ENCODE results near the gene PDZD2.

The PDZD2 gene

DNA sequence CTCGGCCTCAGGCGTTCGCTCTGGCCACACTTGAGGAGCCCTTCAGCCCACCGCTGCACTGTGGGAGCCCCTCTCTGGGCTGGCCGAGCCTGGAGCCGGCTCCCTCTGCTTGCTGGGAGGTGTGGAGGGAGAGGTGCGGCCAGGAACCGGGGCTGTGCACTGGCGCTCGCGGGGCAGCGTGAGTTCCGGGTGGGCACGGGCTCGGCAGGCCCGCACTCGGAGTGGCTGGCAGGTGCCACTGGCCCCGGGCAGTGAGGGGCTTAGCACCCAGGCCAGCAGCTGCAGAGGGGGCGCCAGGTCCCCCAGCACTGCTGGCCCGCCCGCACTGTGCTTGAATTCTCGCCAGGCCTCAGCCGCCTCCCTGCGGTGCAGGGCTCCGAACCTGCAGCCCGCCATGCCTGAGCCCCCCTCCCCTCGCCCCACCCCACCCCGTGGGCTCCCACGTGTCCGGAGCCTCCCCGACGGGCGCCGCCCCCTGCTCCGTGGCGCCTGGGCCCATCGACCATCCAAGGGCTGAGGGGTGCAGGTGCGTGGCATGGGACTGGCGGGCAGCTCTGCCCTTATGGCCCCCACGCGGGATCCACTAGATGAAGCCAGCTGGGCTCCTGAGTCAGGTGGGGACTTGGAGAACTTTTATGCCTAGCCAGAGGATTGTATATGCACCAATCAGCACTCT lies 138.2 kb downstream of the PDZD2 start:
- no peak overlapping the region for H3K27ac ChIP-seq (ENCODE audit: low read depth, low read length)
- no peak overlapping the region for H3K4me3 ChIP-seq (ENCODE audit: low read depth in 1 of 2, low read length in 2 of 2)
- H3K27me3 ChIP-seq (ENCODE audit: control insufficient read depth in 1 of 2, insufficient read depth in 2 of 2, low read length in 2 of 2), result no peaks in the 10 kb centered on the region
- peaks cover 5% of the 10 kb centered on the region for H3K4me1 ChIP-seq (ENCODE audit: insufficient read depth, low read length)
- no peaks in the 10 kb centered on the region for H3K36me3 ChIP-seq (ENCODE audit: insufficient read depth, low read length)
- H3K9me3 ChIP-seq (ENCODE audit: low read length), result no peaks in the 10 kb centered on the region
- H3K9ac ChIP-seq (ENCODE audit: low read length), result no peak overlapping the region

DNA sequence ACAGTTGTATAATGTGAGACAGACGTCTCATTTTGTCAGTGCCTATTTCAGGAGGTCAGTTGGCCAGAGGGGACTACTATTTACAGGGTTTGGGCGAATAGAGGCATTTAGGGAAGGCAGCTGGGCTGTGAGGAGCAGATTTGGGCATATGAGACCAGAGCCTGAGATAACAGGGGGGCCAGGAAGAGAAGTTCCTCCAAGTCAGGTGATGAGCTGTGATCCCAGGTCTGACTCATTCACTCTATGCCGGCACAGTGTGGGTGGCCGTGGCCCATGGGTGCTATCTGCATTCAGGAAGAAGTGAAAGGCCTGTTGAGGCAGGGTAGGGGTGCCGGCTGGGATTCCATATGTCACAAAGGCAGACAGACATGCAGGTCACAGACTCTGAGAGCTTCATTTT lies 142.8 kb downstream of the PDZD2 start:
- Histone ChIP-seq H3K9me3 (ENCODE audit: low read length) (no peaks in the 10 kb centered on the region), H3K27ac (ENCODE audit: low read depth, low read length) (no peak overlapping the region), H3K4me3 (ENCODE audit: low read depth in 1 of 2, low read length in 2 of 2) (no peak overlapping the region), H3K4me1 (ENCODE audit: insufficient read depth, low read length) (no peaks in the 10 kb centered on the region), H3K36me3 (ENCODE audit: insufficient read depth, low read length) (no peaks in the 10 kb centered on the region), H3K9ac (ENCODE audit: low read length) (no peak overlapping the region), H3K27me3 (ENCODE audit: control insufficient read depth in 1 of 2, insufficient read depth in 2 of 2, low read length in 2 of 2) (no peaks in the 10 kb centered on the region)

DNA sequence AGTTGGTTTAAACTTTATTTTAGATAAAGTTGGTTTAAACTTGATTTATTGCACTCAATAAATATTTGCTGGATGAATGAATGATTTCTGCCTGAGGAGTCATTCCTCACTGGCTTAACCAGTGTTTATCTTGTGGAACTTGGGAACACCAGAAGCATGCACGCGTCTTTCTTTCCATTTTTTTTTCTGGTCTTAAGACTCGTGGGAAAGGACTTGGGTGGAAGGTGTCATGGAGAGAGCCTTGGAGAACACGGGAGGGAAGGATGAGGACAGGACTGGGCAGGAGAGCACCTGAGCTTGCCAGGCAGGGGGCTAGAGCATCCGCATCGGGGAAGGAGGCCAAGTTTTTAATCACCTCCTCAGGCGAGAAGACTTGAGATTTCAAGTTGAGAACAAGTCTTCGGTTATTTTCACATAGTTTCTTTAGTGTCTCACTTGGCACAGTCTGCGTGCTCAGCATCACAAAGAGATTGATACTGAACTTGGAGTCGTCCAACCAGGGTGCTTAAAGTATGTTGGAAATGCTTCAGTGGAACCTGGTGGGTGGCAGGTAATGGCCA lies 144.2 kb downstream of the PDZD2 start:
- Histone ChIP-seq H3K9ac (ENCODE audit: low read length) (no peak overlapping the region), H3K4me1 (ENCODE audit: insufficient read depth, low read length) (no peaks in the 10 kb centered on the region)

DNA sequence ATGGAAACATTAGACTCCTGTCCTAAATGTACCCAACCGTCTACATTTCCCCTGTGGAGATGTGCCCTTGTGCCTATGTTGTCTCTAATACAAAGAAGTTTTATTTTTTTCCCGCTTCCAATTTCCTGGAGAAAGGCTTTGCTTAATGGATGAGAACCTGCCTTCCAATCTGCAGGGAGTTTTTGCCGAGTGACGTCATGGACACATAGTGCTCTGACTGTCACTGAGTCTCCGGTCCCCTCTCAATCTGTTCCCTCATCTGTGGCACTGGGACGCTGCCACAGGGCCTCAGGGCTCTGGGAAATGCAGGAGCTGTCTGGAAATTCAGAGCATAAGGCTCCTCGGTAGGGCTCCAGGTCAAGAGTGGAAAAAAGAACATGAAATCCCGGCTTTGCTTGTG lies 144.8 kb downstream of the PDZD2 start:
- no peak overlapping the region for H3K9ac ChIP-seq (ENCODE audit: low read length)
- no peaks in the 10 kb centered on the region for H3K9me3 ChIP-seq (ENCODE audit: low read length)
- no peaks in the 10 kb centered on the region for H3K27me3 ChIP-seq (ENCODE audit: control insufficient read depth in 1 of 2, insufficient read depth in 2 of 2, low read length in 2 of 2)
- no peak overlapping the region for H3K27ac ChIP-seq (ENCODE audit: low read depth, low read length)
- H3K4me1 ChIP-seq (ENCODE audit: insufficient read depth, low read length), result no peaks in the 10 kb centered on the region
- no peaks in the 10 kb centered on the region for H3K36me3 ChIP-seq (ENCODE audit: insufficient read depth, low read length)
- H3K4me3 ChIP-seq (ENCODE audit: low read depth in 1 of 2, low read length in 2 of 2), result no peak overlapping the region

More for the DNA sequence above, 144.2 kb downstream of the PDZD2 start:
- Histone ChIP-seq H3K36me3 (ENCODE audit: insufficient read depth, low read length) (no peaks in the 10 kb centered on the region), H3K4me3 (ENCODE audit: low read depth in 1 of 2, low read length in 2 of 2) (no peak overlapping the region), H3K9me3 (ENCODE audit: low read length) (no peaks in the 10 kb centered on the region), H3K27ac (ENCODE audit: low read depth, low read length) (no peak overlapping the region), H3K27me3 (ENCODE audit: control insufficient read depth in 1 of 2, insufficient read depth in 2 of 2, low read length in 2 of 2) (no peaks in the 10 kb centered on the region)

DNA sequence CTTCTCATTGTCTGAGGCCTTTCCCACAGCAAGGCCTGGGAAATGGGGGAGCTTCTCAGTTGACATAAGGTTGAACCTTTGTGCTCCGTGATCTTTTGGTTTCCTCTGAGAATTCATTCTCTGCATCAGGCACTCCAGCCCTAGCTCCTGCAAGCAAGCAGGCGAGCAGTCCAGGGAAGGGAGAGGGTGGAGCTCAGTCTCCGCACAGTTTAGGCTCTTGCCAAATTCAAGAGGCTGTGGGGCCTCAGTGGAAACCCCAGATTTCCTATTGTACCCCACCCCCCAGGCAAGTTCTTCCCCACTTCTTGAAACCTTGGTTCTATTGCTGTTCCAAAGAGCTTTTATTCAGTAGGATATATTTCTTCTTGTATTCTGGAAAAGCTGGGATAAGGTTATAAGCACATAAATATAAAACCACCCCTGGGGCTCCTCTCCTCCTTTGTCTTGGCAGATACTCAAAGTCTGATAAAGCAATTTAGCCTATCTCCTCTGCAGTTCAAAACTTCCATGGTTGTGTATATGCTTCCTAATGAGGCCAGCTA lies 147.2 kb downstream of the PDZD2 start:
- Histone ChIP-seq H3K4me1 (ENCODE audit: insufficient read depth, low read length) (no peaks in the 10 kb centered on the region), H3K9ac (ENCODE audit: low read length) (no peak overlapping the region), H3K9me3 (ENCODE audit: low read length) (no peaks in the 10 kb centered on the region), H3K36me3 (ENCODE audit: insufficient read depth, low read length) (no peaks in the 10 kb centered on the region), H3K27me3 (ENCODE audit: control insufficient read depth in 1 of 2, insufficient read depth in 2 of 2, low read length in 2 of 2) (no peaks in the 10 kb centered on the region), H3K4me3 (ENCODE audit: low read depth in 1 of 2, low read length in 2 of 2) (no peak overlapping the region), H3K27ac (ENCODE audit: low read depth, low read length) (no peak overlapping the region)

DNA sequence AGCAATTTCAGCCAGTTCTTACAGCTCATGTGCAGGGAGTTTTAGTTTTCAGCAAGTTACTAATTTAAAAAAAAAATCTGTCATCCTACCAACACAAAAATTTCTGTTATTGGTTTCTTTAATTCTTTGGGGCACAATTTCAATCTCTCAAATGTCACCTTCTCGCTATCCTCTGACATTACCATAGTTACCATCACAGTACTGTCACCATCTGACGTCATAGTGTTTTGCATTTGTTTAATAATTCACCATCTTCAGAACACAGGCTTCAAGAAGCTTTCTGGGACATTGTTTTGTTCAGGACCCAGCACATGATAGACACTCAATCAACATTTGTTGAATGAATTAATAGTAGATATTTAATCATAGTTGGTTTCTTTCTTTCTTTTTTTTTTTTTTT lies 155.1 kb downstream of the PDZD2 start:
- Histone ChIP-seq H3K36me3 (ENCODE audit: insufficient read depth, low read length) (no peaks in the 10 kb centered on the region), H3K27ac (ENCODE audit: low read depth, low read length) (no peak overlapping the region), H3K4me3 (ENCODE audit: low read depth in 1 of 2, low read length in 2 of 2) (no peak overlapping the region), H3K27me3 (ENCODE audit: control insufficient read depth in 1 of 2, insufficient read depth in 2 of 2, low read length in 2 of 2) (no peaks in the 10 kb centered on the region), H3K4me1 (ENCODE audit: insufficient read depth, low read length) (no peaks in the 10 kb centered on the region), H3K9me3 (ENCODE audit: low read length) (no peaks in the 10 kb centered on the region), H3K9ac (ENCODE audit: low read length) (no peak overlapping the region)

DNA sequence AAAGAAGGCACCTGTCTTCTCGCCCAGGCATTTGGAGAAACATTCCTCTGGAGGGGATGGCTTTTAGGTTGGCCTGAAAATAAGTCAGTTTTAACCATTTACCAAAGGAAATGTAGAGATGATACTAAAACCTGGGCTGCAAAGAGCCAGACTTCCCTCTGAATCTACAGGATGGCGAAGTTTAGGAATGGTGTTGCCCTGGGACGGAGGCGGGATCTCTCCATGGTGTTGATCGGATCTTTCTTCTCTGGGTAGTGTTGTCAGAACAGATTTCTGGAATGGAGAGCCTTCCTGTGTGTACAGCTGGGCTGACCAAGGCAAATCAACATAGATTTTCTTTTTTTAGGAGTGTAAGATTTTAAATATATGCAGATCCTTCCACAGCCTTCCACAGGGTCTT lies 159.2 kb downstream of the PDZD2 start:
- H3K27me3 ChIP-seq (ENCODE audit: control insufficient read depth in 1 of 2, insufficient read depth in 2 of 2, low read length in 2 of 2), result no peaks in the 10 kb centered on the region

DNA sequence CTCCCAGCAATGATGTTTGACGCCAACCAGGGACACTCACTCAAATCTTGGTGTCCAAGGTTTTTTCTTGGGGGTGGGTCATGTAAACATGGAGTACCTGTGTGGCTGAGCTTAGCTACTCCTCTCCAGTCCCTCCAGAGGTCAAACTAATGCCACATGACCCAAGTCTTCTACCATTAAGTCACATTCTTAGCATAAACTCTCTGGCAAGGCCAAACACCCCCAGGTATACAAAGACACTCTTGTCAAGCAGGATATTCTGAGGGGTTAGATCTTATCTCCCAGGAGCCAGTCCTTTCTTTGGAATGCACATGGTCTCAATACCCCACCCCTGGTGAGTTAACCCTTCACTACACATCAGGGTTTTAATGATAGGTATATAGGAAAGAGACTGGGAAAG lies 161.4 kb downstream of the PDZD2 start:
- no peaks in the 10 kb centered on the region for H3K36me3 ChIP-seq (ENCODE audit: insufficient read depth, low read length)
- no peak overlapping the region for H3K9ac ChIP-seq (ENCODE audit: low read length)
- H3K9me3 ChIP-seq (ENCODE audit: low read length), result no peaks in the 10 kb centered on the region
- H3K4me1 ChIP-seq (ENCODE audit: insufficient read depth, low read length), result no peaks in the 10 kb centered on the region
- no peaks in the 10 kb centered on the region for H3K27me3 ChIP-seq (ENCODE audit: control insufficient read depth in 1 of 2, insufficient read depth in 2 of 2, low read length in 2 of 2)
- H3K4me3 ChIP-seq (ENCODE audit: low read depth in 1 of 2, low read length in 2 of 2), result no peak overlapping the region
- H3K27ac ChIP-seq (ENCODE audit: low read depth, low read length), result no peak overlapping the region

More for the DNA sequence above, 159.2 kb downstream of the PDZD2 start:
- H3K9ac ChIP-seq (ENCODE audit: low read length), result no peak overlapping the region
- H3K9me3 ChIP-seq (ENCODE audit: low read length), result no peaks in the 10 kb centered on the region
- no peaks in the 10 kb centered on the region for H3K36me3 ChIP-seq (ENCODE audit: insufficient read depth, low read length)
- no peak overlapping the region for H3K27ac ChIP-seq (ENCODE audit: low read depth, low read length)
- no peak overlapping the region for H3K4me3 ChIP-seq (ENCODE audit: low read depth in 1 of 2, low read length in 2 of 2)
- H3K4me1 ChIP-seq (ENCODE audit: insufficient read depth, low read length), result no peaks in the 10 kb centered on the region

DNA sequence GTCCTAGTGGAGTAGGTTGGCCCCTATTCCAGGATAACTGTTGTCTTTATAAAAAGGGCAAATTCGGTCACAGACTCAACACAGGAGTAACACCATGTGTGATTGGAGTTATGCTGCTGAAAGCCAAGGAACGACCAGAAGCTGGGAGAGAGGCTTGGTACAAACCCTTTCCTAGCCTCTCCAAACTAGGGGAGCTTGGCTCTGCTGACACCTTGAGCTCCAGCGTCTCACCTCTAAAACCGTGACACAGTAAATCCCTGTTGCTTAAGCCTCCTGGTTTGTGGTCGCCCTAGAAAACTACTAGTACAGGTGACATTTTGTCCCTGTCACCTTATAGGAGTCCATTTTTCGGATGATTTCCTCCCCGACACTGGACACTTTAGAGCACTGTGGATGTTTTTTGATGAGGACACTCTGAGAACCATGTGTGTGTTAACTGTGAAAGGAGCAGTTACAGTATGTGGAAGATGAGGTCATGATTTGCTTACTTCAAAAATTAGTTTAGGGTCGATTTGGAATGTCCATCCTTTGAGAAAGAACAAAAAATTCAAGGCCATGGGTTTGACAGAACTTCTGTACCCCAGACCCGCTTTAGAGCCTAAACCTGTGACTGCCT lies 167.0 kb downstream of the PDZD2 start:
- H3K27me3 ChIP-seq (ENCODE audit: control insufficient read depth in 1 of 2, insufficient read depth in 2 of 2, low read length in 2 of 2), result no peaks in the 10 kb centered on the region
- no peaks in the 10 kb centered on the region for H3K36me3 ChIP-seq (ENCODE audit: insufficient read depth, low read length)
- no peaks in the 10 kb centered on the region for H3K9me3 ChIP-seq (ENCODE audit: low read length)
- no peaks in the 10 kb centered on the region for H3K4me1 ChIP-seq (ENCODE audit: insufficient read depth, low read length)
- no peak overlapping the region for H3K4me3 ChIP-seq (ENCODE audit: low read depth in 1 of 2, low read length in 2 of 2)
- no peak overlapping the region for H3K9ac ChIP-seq (ENCODE audit: low read length)
- H3K27ac ChIP-seq (ENCODE audit: low read depth, low read length), result no peak overlapping the region

DNA sequence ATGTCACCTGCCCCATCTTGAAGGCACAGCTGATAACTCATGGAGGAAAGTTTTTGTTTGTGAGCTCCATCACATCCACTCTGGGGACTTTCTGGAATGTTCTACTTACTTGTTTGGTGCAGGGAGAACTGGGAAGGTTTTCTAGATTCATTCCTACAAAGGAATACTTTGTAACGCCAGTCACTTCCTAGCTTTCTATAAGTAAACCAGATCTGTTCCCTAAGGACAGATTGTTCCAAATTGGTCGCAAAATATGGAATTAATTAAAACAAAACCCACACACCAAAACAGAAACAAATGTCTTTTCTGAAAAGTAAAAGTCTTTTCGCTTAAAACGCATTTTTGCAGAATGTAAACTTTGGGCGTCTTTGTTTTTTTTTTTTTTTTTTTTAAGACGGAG lies 167.6 kb downstream of the PDZD2 start:
- H3K9me3 ChIP-seq (ENCODE audit: low read length), result no peaks in the 10 kb centered on the region
- H3K4me1 ChIP-seq (ENCODE audit: insufficient read depth, low read length), result no peaks in the 10 kb centered on the region
- H3K36me3 ChIP-seq (ENCODE audit: insufficient read depth, low read length), result no peaks in the 10 kb centered on the region
- H3K27ac ChIP-seq (ENCODE audit: low read depth, low read length), result no peak overlapping the region
- H3K9ac ChIP-seq (ENCODE audit: low read length), result no peak overlapping the region
- H3K27me3 ChIP-seq (ENCODE audit: control insufficient read depth in 1 of 2, insufficient read depth in 2 of 2, low read length in 2 of 2), result no peaks in the 10 kb centered on the region
- no peak overlapping the region for H3K4me3 ChIP-seq (ENCODE audit: low read depth in 1 of 2, low read length in 2 of 2)

DNA sequence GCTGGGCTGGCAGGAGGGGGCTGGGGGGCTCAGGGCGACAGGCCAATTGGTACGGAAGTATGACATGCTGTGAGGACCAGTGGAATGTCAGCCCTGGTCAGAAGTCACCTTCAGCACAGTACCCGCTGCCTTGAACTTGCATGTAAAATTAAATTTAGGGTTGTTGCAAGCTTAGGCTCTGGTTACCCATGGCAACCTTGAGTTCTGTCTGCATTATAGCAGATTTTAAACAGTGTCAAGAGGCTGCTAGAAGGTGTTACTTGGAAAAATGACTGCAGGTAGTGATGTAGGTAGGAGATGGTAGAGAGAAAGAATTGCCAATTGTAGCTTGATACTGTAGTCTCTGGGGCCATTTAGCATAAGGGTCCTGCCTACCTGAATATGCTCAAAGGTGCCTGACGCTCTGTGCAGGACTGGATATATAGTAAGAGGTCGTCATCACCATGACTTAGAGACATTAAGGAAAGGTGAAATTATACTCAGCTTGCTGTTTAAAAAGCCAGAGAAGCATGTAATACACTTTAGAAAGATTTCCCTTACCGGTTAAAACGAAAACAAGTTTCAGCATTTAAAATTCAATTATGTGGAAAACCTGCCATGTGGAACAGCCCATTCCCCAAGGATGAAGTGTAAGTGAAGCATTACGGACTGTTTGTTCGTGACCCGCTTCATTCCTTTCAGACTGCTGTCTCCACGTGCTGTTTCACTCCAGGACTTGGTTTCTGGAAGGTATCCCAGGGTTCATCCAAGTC lies 169.0 kb downstream of the PDZD2 start:
- H3K9me3 ChIP-seq (ENCODE audit: low read length), result no peaks in the 10 kb centered on the region
- H3K27me3 ChIP-seq (ENCODE audit: control insufficient read depth in 1 of 2, insufficient read depth in 2 of 2, low read length in 2 of 2), result no peaks in the 10 kb centered on the region
- no peak overlapping the region for H3K9ac ChIP-seq (ENCODE audit: low read length)
- no peaks in the 10 kb centered on the region for H3K36me3 ChIP-seq (ENCODE audit: insufficient read depth, low read length)
- H3K27ac ChIP-seq (ENCODE audit: low read depth, low read length), result no peak overlapping the region
- no peaks in the 10 kb centered on the region for H3K4me1 ChIP-seq (ENCODE audit: insufficient read depth, low read length)
- no peak overlapping the region for H3K4me3 ChIP-seq (ENCODE audit: low read depth in 1 of 2, low read length in 2 of 2)

Measured in muscle layer of colon (tissue), 2 donors.